DND-41 (cell line): ENCODE data around the gene DUSP10.

Experiments
- ATAC-seq: fragments of 200-7000 bp; cut with Tn5 transposase; 3 replicates; pipeline ENCODE4 v1.9.1; 2021; ENCODE audit warnings: low read depth; ENCODE audit not compliant: insufficient read depth
- DNase-seq: peaks from one replicate; pipeline ENCODE4 v3.0.0-alpha.2; 2020
- H2AFZ ChIP-seq: 2 replicates; pipeline ENCODE4 v1.6.0; 2012; ENCODE audit warnings: low read depth, low read length
- H3K27ac ChIP-seq: 2 replicates; pipeline ENCODE4 v1.5.1; 2012; ENCODE audit warnings: low read length, inconsistent platforms
- H3K27me3 ChIP-seq: fragments of 200-600 bp; sonication (generic); 2 replicates; pipeline ENCODE4 v1.6.0; 2012; ENCODE audit warnings: low read length, mild to moderate bottlenecking, inconsistent platforms; ENCODE audit not compliant: insufficient read depth, poor library complexity
- H3K36me3 ChIP-seq: 2 replicates; pipeline ENCODE4 v1.5.1; 2012; ENCODE audit warnings: low read length, inconsistent platforms; ENCODE audit not compliant: insufficient read depth
- H3K4me1 ChIP-seq: 2 replicates; pipeline ENCODE4 v1.5.1; 2012; ENCODE audit warnings: mild to moderate bottlenecking, low read length; ENCODE audit not compliant: insufficient read depth
- H3K4me2 ChIP-seq: 2 replicates; pipeline ENCODE4 v1.6.0; 2012; ENCODE audit warnings: mild to moderate bottlenecking, moderate library complexity, low read length, inconsistent platforms; ENCODE audit not compliant: insufficient read depth
- H3K4me3 ChIP-seq, 2 experiments: fragments of 200-600 bp in 1 of 2; shearing (Covaris generic) in 1 of 2; 2 replicates each; pipeline ENCODE4 v1.5.1; 2012 to 2016; ENCODE audit warnings: inconsistent platforms in 2 of 2, low read length in 2 of 2, mild to moderate bottlenecking in 2 of 2, low read depth in 1 of 2, moderate library complexity in 1 of 2
- H3K79me2 ChIP-seq: 2 replicates; pipeline ENCODE4 v1.6.0; 2012; ENCODE audit warnings: low read length, inconsistent platforms; ENCODE audit not compliant: insufficient read depth
- H3K9ac ChIP-seq: 2 replicates; pipeline ENCODE4 v1.6.0; 2012; ENCODE audit warnings: low read depth, mild to moderate bottlenecking, inconsistent platforms, low read length, moderate library complexity
- H3K9me3 ChIP-seq: 2 replicates; pipeline ENCODE4 v1.5.1; 2012; ENCODE audit warnings: low read length, moderate library complexity, mild to moderate bottlenecking, inconsistent platforms; ENCODE audit not compliant: insufficient read depth, severe bottlenecking
- H4K20me1 ChIP-seq: 2 replicates; pipeline ENCODE4 v1.6.0; 2012; ENCODE audit warnings: low read length; ENCODE audit not compliant: insufficient read depth
- CTCF ChIP-seq: IDR thresholded peaks from 2 replicates; pipeline ENCODE4 v1.5.1; 2012; ENCODE audit warnings: borderline replicate concordance, low read length, moderate library complexity, mild to moderate bottlenecking; ENCODE audit not compliant: poor library complexity, severe bottlenecking; ENCODE audit errors: extremely low read depth
- EZH2 ChIP-seq: IDR thresholded peaks from 3 replicates; pipeline ENCODE4 v1.6.1; 2012; ENCODE audit warnings: borderline replicate concordance, low read depth, mild to moderate bottlenecking, moderate library complexity, low read length, inconsistent platforms; ENCODE audit not compliant: severe bottlenecking

The DUSP10 gene

GRCh38 chr1:221708076-221708571, 33.8 kb downstream of the DUSP10 start:
- Histone ChIP-seq H3K4me2 (peak overlapping the region; percentile 25), H3K27ac (peak overlapping the region; percentile 83)
- ATAC-seq = peak; percentile 82

GRCh38 chr1:221706876-221707582, 34.9 kb downstream of the DUSP10 start:
- Histone ChIP-seq H3K4me3 (no peak overlapping the region), H2AFZ (no peak overlapping the region), H4K20me1 (no peaks in the 10 kb centered on the region), H3K4me1 (peaks cover 60% of the 10 kb centered on the region), H3K4me2 (peak overlapping the region; percentile 25; the same call in 1 of the 2 replicates), H3K9me3 (no peaks in the 10 kb centered on the region), H3K27ac (peak overlapping the region; percentile 83), H3K79me2 (no peaks in the 10 kb centered on the region; the same call in 1 of the 2 replicates), H3K9ac (0 out of 2 replicates have a peak overlapping the region, but pooled peaks have one; percentile 1), H3K27me3 (no peaks in the 10 kb centered on the region), H3K36me3 (peaks cover 14% of the 10 kb centered on the region)
- no peak for TF ChIP-seq CTCF
- no peak for TF ChIP-seq EZH2
- DNase-seq = peak; percentile 32
- ATAC-seq = no peak

More at GRCh38 chr1:221708076-221708571, 33.8 kb downstream of the DUSP10 start:
- no peaks in the 10 kb centered on the region; the same call in 1 of the 2 replicates for H3K79me2 ChIP-seq
- no peaks in the 10 kb centered on the region for H3K9me3 ChIP-seq
- TF ChIP-seq CTCF (no peak), EZH2 (no peak)
- peaks cover 10% of the 10 kb centered on the region; the same call in 1 of the 2 replicates for H3K36me3 ChIP-seq
- H2AFZ ChIP-seq = no peak overlapping the region
- no peak overlapping the region for H3K4me3 ChIP-seq
- peak overlapping the region; percentile 39 for H3K9ac ChIP-seq
- DNase-seq = peak; percentile 78
- H4K20me1 ChIP-seq = no peaks in the 10 kb centered on the region
- H3K4me1 ChIP-seq = peaks cover 71% of the 10 kb centered on the region
- H3K27me3 ChIP-seq = no peaks in the 10 kb centered on the region

GRCh38 chr1:221706191-221706590, 35.7 kb downstream of the DUSP10 start:
- DNase-seq = no peak
- ATAC-seq = no peak
- no peaks in the 10 kb centered on the region for H4K20me1 ChIP-seq
- H3K4me3 ChIP-seq = no peak overlapping the region
- TF ChIP-seq CTCF = no peak
- no peak for TF ChIP-seq EZH2
- H3K36me3 ChIP-seq = peaks cover 14% of the 10 kb centered on the region
- H3K9ac ChIP-seq = no peak overlapping the region
- H2AFZ ChIP-seq = no peak overlapping the region
- H3K4me2 ChIP-seq = no peak overlapping the region
- H3K27me3 ChIP-seq = no peaks in the 10 kb centered on the region
- H3K79me2 ChIP-seq = no peaks in the 10 kb centered on the region; the same call in 1 of the 2 replicates
- peaks cover 51% of the 10 kb centered on the region for H3K4me1 ChIP-seq
- no peak overlapping the region for H3K27ac ChIP-seq
- H3K9me3 ChIP-seq = no peaks in the 10 kb centered on the region
